MM.1S (cell line): ENCODE data around the gene SAV1.

Experiments used
- DNase-seq: peaks from one replicate; pipeline ENCODE4 v3.0.0-alpha.2; 2015
- H2AFZ ChIP-seq: fragments of 300-600 bp; sonication (generic); 2 replicates; pipeline ENCODE4 v1.6.0; 2016; ENCODE audit warnings: antibody characterized with exemption, low read length
- H3F3A ChIP-seq: fragments of 300-600 bp; sonication (generic); 2 replicates; pipeline ENCODE4 v1.6.1; 2016; ENCODE audit warnings: mild to moderate bottlenecking, antibody characterized with exemption, low read length, moderate library complexity, mixed read lengths; ENCODE audit not compliant: insufficient read depth
- H3K27ac ChIP-seq: fragments of 300-600 bp; sonication (generic); 2 replicates; pipeline ENCODE4 v1.5.1; 2016; ENCODE audit warnings: mild to moderate bottlenecking, low read length
- H3K27me3 ChIP-seq: fragments of 300-600 bp; sonication (generic); replicated peaks from 2 replicates; pipeline ENCODE4 v1.6.0; 2016; ENCODE audit warnings: low read length; ENCODE audit not compliant: insufficient read depth
- H3K36me3 ChIP-seq: fragments of 300-600 bp; sonication (generic); replicated peaks from 2 replicates; pipeline ENCODE4 v1.6.1; 2016; ENCODE audit warnings: mild to moderate bottlenecking, low read length, mixed read lengths; ENCODE audit not compliant: insufficient read depth
- H3K4me1 ChIP-seq: fragments of 300-600 bp; sonication (generic); 2 replicates; pipeline ENCODE4 v1.6.1; 2016; ENCODE audit warnings: low read length, mixed read lengths
- H3K4me2 ChIP-seq: fragments of 300-600 bp; sonication (generic); 2 replicates; pipeline ENCODE4 v1.6.0; 2016; ENCODE audit warnings: low read depth, low read length
- H3K4me3 ChIP-seq: fragments of 300-600 bp; sonication (generic); 2 replicates; pipeline ENCODE4 v1.5.1; 2016; ENCODE audit warnings: low read length, mixed read lengths
- H3K79me2 ChIP-seq: fragments of 300-600 bp; sonication (generic); 2 replicates; pipeline ENCODE4 v1.6.1; 2016; ENCODE audit warnings: mixed run types, low read length, mixed read lengths
- H3K9ac ChIP-seq: fragments of 300-600 bp; sonication (generic); 2 replicates; pipeline ENCODE4 v1.6.1; 2016; ENCODE audit warnings: low read length, mixed read lengths
- H3K9me2 ChIP-seq: fragments of 300-600 bp; sonication (generic); replicated peaks from 2 replicates; pipeline ENCODE4 v1.6.1; 2016; ENCODE audit warnings: mild to moderate bottlenecking, low read length, mixed read lengths; ENCODE audit not compliant: insufficient read depth
- H3K9me3 ChIP-seq: fragments of 300-600 bp; sonication (generic); replicated peaks from 2 replicates; pipeline ENCODE4 v1.6.1; 2016; ENCODE audit warnings: mild to moderate bottlenecking, low read length, mixed read lengths; ENCODE audit not compliant: insufficient read depth
- H4K20me1 ChIP-seq: fragments of 300-600 bp; sonication (generic); 2 replicates; pipeline ENCODE4 v1.6.1; 2016; ENCODE audit warnings: mild to moderate bottlenecking, low read length, moderate library complexity, mixed read lengths; ENCODE audit not compliant: insufficient read depth
- EZH2 ChIP-seq: fragments of 300-600 bp; sonication (generic); optimal IDR thresholded peaks from 2 replicates; pipeline ENCODE3; 2017; ENCODE audit warnings: low read depth, mild to moderate bottlenecking, antibody characterized with exemption, low read length, mixed read lengths
- EZH2phosphoT487 ChIP-seq: fragments of 300-600 bp; sonication (generic); IDR thresholded peaks from 2 replicates; pipeline ENCODE4 v1.6.1; 2018; ENCODE audit warnings: antibody characterized with exemption, low read length
- TF ChIP-seq, protein P1 (sequence below): fragments of 300-600 bp; sonication (generic); IDR thresholded peaks from 2 replicates; pipeline ENCODE4 v1.5.1; 2016; ENCODE audit warnings: antibody characterized with exemption, low read length, mixed read lengths

Gene SAV1

GRCh38 chr14:50615056-50615455 lies 53.0 kb downstream of the SAV1 start:
- no peaks in the 10 kb centered on the region for H3K27me3 ChIP-seq
- H3K79me2 ChIP-seq: no peaks in the 10 kb centered on the region
- no peak overlapping the region for H3K9ac ChIP-seq
- TF ChIP-seq, protein P1, sequence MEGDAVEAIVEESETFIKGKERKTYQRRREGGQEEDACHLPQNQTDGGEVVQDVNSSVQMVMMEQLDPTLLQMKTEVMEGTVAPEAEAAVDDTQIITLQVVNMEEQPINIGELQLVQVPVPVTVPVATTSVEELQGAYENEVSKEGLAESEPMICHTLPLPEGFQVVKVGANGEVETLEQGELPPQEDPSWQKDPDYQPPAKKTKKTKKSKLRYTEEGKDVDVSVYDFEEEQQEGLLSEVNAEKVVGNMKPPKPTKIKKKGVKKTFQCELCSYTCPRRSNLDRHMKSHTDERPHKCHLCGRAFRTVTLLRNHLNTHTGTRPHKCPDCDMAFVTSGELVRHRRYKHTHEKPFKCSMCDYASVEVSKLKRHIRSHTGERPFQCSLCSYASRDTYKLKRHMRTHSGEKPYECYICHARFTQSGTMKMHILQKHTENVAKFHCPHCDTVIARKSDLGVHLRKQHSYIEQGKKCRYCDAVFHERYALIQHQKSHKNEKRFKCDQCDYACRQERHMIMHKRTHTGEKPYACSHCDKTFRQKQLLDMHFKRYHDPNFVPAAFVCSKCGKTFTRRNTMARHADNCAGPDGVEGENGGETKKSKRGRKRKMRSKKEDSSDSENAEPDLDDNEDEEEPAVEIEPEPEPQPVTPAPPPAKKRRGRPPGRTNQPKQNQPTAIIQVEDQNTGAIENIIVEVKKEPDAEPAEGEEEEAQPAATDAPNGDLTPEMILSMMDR: no peak
- TF ChIP-seq EZH2phosphoT487: no peak
- TF ChIP-seq EZH2: no peak
- H3K36me3 ChIP-seq: no peaks in the 10 kb centered on the region
- H3K4me3 ChIP-seq: no peak overlapping the region
- no peak overlapping the region for H3K4me2 ChIP-seq
- no peaks in the 10 kb centered on the region for H3K9me3 ChIP-seq
- no peak overlapping the region for H3K27ac ChIP-seq
- no peaks in the 10 kb centered on the region for H4K20me1 ChIP-seq
- H3K4me1 ChIP-seq: no peaks in the 10 kb centered on the region
- DNase-seq: no peak
- H2AFZ ChIP-seq: no peak overlapping the region
- H3F3A ChIP-seq: no peaks in the 10 kb centered on the region
- no peaks in the 10 kb centered on the region for H3K9me2 ChIP-seq

DNA sequence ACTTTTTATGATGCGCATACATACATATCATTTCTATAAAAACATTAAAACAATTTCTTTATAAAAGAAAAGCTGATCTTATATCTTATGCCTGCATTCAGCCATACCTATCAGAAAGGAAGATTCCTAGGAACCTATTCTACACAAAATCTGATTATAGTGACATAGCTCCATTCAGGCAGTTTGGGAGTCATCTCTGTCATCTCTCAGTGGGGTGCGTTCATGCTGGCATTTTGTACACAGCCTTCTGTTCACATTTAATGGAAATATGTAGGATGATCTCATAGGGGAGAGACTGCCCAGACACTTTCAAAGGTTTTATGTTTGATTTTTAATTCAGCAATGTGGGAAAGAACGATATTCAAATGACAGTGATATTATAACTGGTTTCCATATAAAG lies 55.3 kb downstream of the SAV1 start:
- H2AFZ ChIP-seq: no peak overlapping the region
- H3K9me2 ChIP-seq: no peaks in the 10 kb centered on the region
- H3K36me3 ChIP-seq: no peaks in the 10 kb centered on the region

DNA sequence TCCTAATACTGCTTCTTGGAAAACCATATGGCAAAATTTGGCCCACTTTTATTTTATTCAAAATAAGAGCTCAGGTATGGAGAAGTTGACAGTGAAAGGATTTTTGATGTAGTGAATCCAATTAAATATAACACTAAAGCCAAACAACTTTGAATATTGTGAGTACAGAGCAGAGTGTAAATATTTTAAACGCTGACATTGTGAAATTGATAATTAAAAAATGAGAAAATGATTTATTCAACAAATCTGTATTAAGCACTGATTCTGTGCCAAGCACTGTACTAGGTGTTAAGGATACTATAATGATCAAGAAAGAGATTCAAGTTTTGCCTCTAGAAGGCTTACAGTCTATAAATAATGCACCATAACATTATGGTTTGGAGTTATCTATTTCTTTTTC lies 57.6 kb downstream of the SAV1 start:
- DNase-seq: no peak
- TF ChIP-seq EZH2phosphoT487: no peak
- no peak for TF ChIP-seq EZH2
- TF ChIP-seq, protein P1: no peak

More for the DNA sequence above, 55.3 kb downstream of the SAV1 start:
- Histone ChIP-seq H3F3A (no peaks in the 10 kb centered on the region), H3K27ac (no peak overlapping the region), H3K4me1 (peaks cover 2% of the 10 kb centered on the region), H3K4me2 (no peak overlapping the region), H3K79me2 (no peaks in the 10 kb centered on the region), H3K9ac (no peak overlapping the region), H3K4me3 (no peak overlapping the region), H3K27me3 (no peaks in the 10 kb centered on the region), H4K20me1 (no peaks in the 10 kb centered on the region), H3K9me3 (no peaks in the 10 kb centered on the region)
- TF ChIP-seq, protein P1: no peak
- TF ChIP-seq EZH2 (no peak), EZH2phosphoT487 (no peak)
- no peak for DNase-seq

More for the DNA sequence above, 57.6 kb downstream of the SAV1 start:
- H4K20me1 ChIP-seq: no peaks in the 10 kb centered on the region
- H3K4me3 ChIP-seq: no peak overlapping the region
- H3K9me3 ChIP-seq: no peaks in the 10 kb centered on the region
- no peaks in the 10 kb centered on the region for H3K36me3 ChIP-seq
- H3K79me2 ChIP-seq: no peaks in the 10 kb centered on the region
- no peak overlapping the region for H3K9ac ChIP-seq
- no peak overlapping the region for H3K4me2 ChIP-seq
- H3K27me3 ChIP-seq: no peaks in the 10 kb centered on the region
- no peaks in the 10 kb centered on the region for H3K9me2 ChIP-seq
- H3F3A ChIP-seq: no peaks in the 10 kb centered on the region
- no peak overlapping the region for H2AFZ ChIP-seq
- no peak overlapping the region for H3K27ac ChIP-seq
- peaks cover 23% of the 10 kb centered on the region for H3K4me1 ChIP-seq
